Spleen (tissue), 7 donors: Measurements from ENCODE around the gene GLRA3.

ENCODE experiments used
- CTCF ChIP-seq, 11 experiments: fragments of 200-600 bp in 7 of 11; fragments of 450-650 bp in 4 of 11; sonication (generic) in 4 of 11; IDR thresholded peaks in 8 of 11; conservative IDR thresholded peaks in 3 of 11; 1 replicate in 7 of 11; 2 replicates in 4 of 11; pipeline versions ENCODE4 v1.4.0 to v1.8.0; 2016 to 2021; ENCODE audit warnings: antibody characterized with exemption in 11 of 11, inconsistent platforms in 4 of 11, mild to moderate bottlenecking in 1 of 11
- POLR2A ChIP-seq, 3 donors: fragments of 450-650 bp; IDR thresholded peaks; one replicate each; pipeline ENCODE4 v1.5.1; 2017; ENCODE audit warnings: antibody characterized with exemption in 3 of 3, mild to moderate bottlenecking in 1 of 3
- donor health status: DM: no; HTN: no; CAD: no; lungs with moderate emphysema.
- donor health status: DM: no; HTN: no; CAD: no.
- donor health status: DM: no; HTN: no; CAD: no.

- TF ChIP-seq CTCF (IDR thresholded peaks at IDR 0.05 in 8 of 11, conservative IDR thresholded peaks at IDR 0.05 in 3 of 11) (no peak), POLR2A (IDR thresholded peaks at IDR 0.05) (no peak)
Observed at GRCh38 chr4:174654634-174655033, 174.4 kb downstream of the GLRA3 start.
